Prostate gland (tissue), 2 donors: ENCODE data around the gene PTDSS2. TPM values are rescaled to one million over a fixed set of nuclear protein-coding genes. Genes with fewer than 3 reads are reported as not detected.
"Not testable (repeated sequence)": the region's sequence is repeated elsewhere in the genome, so short reads cannot be mapped to it uniquely, and the experiment has no call there.

Experiments
- DNase-seq: peaks from one replicate; pipeline ENCODE4 v3.0.0-alpha.2; 2019; ENCODE audit warnings: low spot score
- H3K27ac ChIP-seq, 2 donors: fragments of 200-600 bp; sonication (generic); 2 replicates each; pipeline ENCODE4 v1.5.1; 2017 to 2019
- H3K27me3 ChIP-seq: fragments of 200-600 bp; sonication (generic); replicated peaks from 2 replicates; pipeline ENCODE4 v1.5.1; 2019; ENCODE audit not compliant: insufficient read depth
- H3K36me3 ChIP-seq, 2 donors: fragments of 200-600 bp; sonication (generic); 1 replicate in 1 of 2; 2 replicates in 1 of 2; pipeline versions ENCODE4 v1.5.1 to v1.8.1; 2017 to 2019
- H3K4me1 ChIP-seq: fragments of 200-600 bp; sonication (generic); replicated peaks from 2 replicates; pipeline ENCODE4 v1.5.1; 2019
- H3K4me3 ChIP-seq, 2 donors: fragments of 200-600 bp; sonication (generic); 2 replicates each; pipeline ENCODE4 v1.5.1; 2017 to 2019
- H3K9me3 ChIP-seq: fragments of 200-600 bp; sonication (generic); 2 replicates; pipeline ENCODE4 v1.5.1; 2017
- CTCF ChIP-seq, 4 experiments: fragments of 200-600 bp in 2 of 4; fragments of 450-650 bp in 2 of 4; sonication (generic) in 2 of 4; IDR thresholded peaks; 1 replicate in 3 of 4; 2 replicates in 1 of 4; pipeline ENCODE4 v1.5.1; 2016 to 2019; ENCODE audit warnings: antibody characterized with exemption in 4 of 4, mild to moderate bottlenecking in 2 of 4, moderate library complexity in 2 of 4
- POLR2A ChIP-seq: fragments of 450-650 bp; IDR thresholded peaks from one replicate; pipeline ENCODE4 v1.6.1; 2016; ENCODE audit warnings: antibody characterized with exemption, mild to moderate bottlenecking
- POLR2AphosphoS5 ChIP-seq: sonication (generic); formaldehyde crosslinking; IDR thresholded peaks from one replicate; pipeline ENCODE4 v1.6.1; 2017; ENCODE audit warnings: antibody characterized with exemption
- WGBS: methylation state at CpG from one replicate; pipeline ENCODE4 v1.1.5; 2018; 5-methylcytosine and 5-hydroxymethylcytosine counted together
- intact Hi-C: fragments of 100-400 bp; cut with DNase I; formaldehyde crosslinking; loops from one replicate; pipeline ENCODE4 v1.14.2; 2022
- total RNA-seq, 2 donors: library from RNA; depleted of rRNA; stranded (reverse); fragments of >200 nt; gene quantifications; one replicate each; pipeline ENCODE4 v1.1.0, GENCODE V29; 2016

PTDSS2 gene
- total RNA-seq, 2 donors from 2014 or later = 46.3 to 50.3 TPM

- H3K9me3 ChIP-seq = no peaks in the 10 kb centered on the region
- intact Hi-C loops = no loop called here
- WGBS = 90% methylated on average over 4 of the region's 4 CpGs
- H3K27ac ChIP-seq = no peak overlapping the region
- no peak for TF ChIP-seq CTCF (IDR thresholded peaks at IDR 0.05)
- no peak for TF ChIP-seq POLR2A
- TF ChIP-seq POLR2AphosphoS5 = no peak
- no peaks in the 10 kb centered on the region for H3K36me3 ChIP-seq
- H3K4me1 ChIP-seq = no peaks in the 10 kb centered on the region
- H3K27me3 ChIP-seq = no peaks in the 10 kb centered on the region
- no peak overlapping the region for H3K4me3 ChIP-seq
- DNase-seq = no peak
Measured at GRCh38 chr11:424232-424631, 25.8 kb upstream of the PTDSS2 start.

GRCh38 chr11:424766-425165, 25.3 kb upstream of the PTDSS2 start:
- H3K27me3 ChIP-seq, H3K4me3 ChIP-seq, H3K36me3 ChIP-seq, H3K4me1 ChIP-seq, H3K27ac ChIP-seq, intact Hi-C loops, H3K9me3 ChIP-seq, DNase-seq: not testable (repeated sequence)
- 52% methylated on average over 38 of the region's 45 CpGs for WGBS

GRCh38 chr11:425301-425700, 24.8 kb upstream of the PTDSS2 start:
- TF ChIP-seq POLR2A (no peak), CTCF (IDR thresholded peaks at IDR 0.05) (no peak), POLR2AphosphoS5 (no peak)
- Histone ChIP-seq H3K27ac (no peak overlapping the region), H3K27me3 (no peaks in the 10 kb centered on the region), H3K9me3 (no peaks in the 10 kb centered on the region), H3K36me3 (no peaks in the 10 kb centered on the region), H3K4me3 (no peak overlapping the region), H3K4me1 (no peaks in the 10 kb centered on the region)
- WGBS = 78% methylated on average over 4 of the region's 4 CpGs
- intact Hi-C loops = no loop called here
- DNase-seq = no peak

- WGBS = 94% methylated on average over 5 of the region's 8 CpGs
- TF ChIP-seq POLR2A (no peak), POLR2AphosphoS5 (no peak), CTCF (IDR thresholded peaks at IDR 0.05) (no peak)
- DNase-seq = no peak
Measured at GRCh38 chr11:426851-427250, 23.2 kb upstream of the PTDSS2 start.

GRCh38 chr11:428295-428694, 21.8 kb upstream of the PTDSS2 start:
- no peak for DNase-seq
- intact Hi-C loops = no loop called here
- TF ChIP-seq POLR2AphosphoS5 (no peak), CTCF (IDR thresholded peaks at IDR 0.05) (no peak), POLR2A (no peak)
- Histone ChIP-seq H3K27me3 (no peaks in the 10 kb centered on the region), H3K4me3 (no peak overlapping the region), H3K4me1 (no peaks in the 10 kb centered on the region), H3K36me3 (no peaks in the 10 kb centered on the region), H3K9me3 (no peaks in the 10 kb centered on the region), H3K27ac (no peak overlapping the region)
- 95% methylated on average over 23 of the region's 24 CpGs for WGBS

More at GRCh38 chr11:426851-427250, 23.2 kb upstream of the PTDSS2 start:
- Histone ChIP-seq H3K36me3 (no peaks in the 10 kb centered on the region), H3K4me1 (no peaks in the 10 kb centered on the region), H3K9me3 (no peaks in the 10 kb centered on the region), H3K27me3 (no peaks in the 10 kb centered on the region), H3K4me3 (no peak overlapping the region), H3K27ac (no peak overlapping the region)
- intact Hi-C loops = no loop called here
